ENCODE results near the gene TMOD2.

TMOD2 gene

DNA sequence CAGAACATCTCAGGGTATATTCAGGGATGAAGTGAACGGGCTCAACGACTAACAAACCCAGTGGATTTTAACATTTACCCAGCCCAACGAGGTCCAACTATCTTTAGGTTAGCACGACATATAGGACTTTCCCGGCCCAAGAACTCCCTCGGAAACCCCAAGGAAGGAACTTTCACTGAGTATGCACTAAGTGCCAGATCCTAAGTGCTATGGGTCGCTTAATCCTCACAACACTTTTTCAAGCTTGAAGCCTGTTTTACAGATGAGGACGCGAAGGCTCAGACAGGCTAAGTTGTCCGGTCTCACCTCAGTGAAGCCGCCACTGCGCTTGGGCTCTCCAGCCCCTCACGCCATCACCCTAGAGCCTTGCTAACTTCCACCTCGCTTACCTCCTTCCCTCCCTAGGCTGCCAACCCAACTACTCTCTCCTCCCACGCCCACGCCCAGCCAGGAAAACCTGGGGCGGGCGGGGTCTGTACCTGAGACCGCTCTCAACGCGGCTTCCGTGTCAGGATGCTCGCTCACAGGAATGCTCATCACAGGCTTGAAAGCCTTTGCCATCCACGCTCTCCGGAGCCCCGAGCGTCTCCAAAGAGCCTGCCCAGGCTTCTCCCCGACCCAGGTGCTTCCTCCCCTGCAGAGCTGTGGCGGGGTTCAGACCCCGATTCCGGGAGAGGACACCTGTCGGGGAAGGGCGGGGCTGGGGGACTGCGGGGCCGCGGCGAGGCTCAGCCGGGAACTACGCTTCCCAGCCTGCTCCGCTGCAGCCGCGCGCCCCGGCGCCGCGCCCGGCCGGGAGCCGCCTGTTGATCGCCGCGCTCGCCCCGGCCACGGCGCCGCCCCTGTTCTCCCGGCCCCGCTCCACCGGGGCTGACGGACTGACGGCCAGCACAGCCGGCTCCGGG, at the start of gene TMOD2:
TMOD2 (plus strand) TSS at position 806 of the 905 bp plus-strand sequence. CDS start 14,845 bp downstream, outside the sequence.
- DNase-seq (ENCODE audit: low read depth): no peak

DNA sequence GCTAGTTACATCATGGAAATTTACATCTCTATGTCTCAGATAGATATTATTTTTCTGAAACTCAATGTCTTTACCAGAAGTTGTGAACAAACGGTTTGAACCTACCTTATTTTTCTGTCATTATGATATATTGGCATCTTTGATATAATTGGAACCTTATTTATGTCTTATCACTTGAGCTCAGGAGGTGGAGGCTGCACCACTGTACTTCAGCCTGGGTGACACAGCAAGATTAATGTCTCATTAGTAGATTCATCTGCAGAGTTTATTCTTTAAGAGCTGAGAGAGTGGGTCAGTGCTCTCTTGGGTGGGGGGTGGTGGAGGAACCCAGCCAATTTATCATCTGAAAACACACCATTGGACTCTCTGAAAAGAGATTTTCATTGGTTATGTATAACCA, 48.7 kb upstream of the TMOD2 start:
- no peak for DNase-seq (ENCODE audit: low read depth)

DNA sequence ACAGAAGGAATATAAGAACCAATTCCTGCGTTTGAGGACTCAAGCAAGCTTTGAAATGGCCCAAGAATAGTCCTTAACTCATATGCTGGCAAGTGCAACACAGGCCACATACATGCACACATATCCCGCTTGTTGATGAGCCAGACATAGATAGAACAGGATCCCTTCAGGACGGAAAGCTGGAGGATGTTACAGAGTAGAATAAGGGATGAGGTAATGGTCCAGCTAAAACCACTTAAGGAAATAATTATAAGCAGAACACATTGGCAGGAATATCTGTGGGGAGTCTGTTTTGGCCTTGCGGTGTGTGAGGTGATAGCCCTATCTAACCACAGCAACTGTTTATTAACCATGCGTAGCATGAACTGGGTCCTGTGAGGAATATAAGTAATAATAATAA, 45.1 kb upstream of the TMOD2 start:
- no peak for DNase-seq (ENCODE audit: low read depth)

DNA sequence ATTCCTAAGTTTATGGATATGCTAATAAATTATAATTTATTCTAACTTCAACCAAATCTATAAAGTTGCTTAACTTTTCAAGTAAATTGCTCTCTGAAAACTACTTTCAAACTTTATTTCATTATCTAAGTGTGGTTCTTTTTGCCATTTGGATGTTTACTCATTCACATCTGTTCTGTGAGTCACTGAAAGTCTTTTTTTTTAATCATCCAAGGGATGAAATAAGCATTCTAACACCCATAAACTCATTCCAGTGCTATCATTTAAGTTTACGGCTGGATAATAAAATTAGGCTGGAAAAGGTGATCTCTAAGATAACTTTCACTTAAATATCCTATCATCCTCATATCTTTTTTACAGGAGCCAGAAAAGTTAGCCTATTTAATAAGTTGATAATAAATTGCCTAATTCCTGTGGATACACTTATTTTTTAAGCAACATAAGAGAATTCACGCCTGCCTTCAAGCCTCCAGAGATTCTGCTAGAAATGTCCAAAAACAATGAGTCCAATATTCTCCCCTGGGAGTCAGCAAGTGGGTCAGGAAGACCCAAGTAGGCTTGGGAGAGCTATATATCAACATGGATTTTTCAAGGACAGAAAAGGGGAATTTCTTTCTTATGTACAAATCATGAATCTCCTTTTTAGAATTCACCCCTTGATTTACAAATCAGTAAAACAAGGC, 44.3 kb upstream of the TMOD2 start:
- DNase-seq (ENCODE audit: low read depth): no peak

DNA sequence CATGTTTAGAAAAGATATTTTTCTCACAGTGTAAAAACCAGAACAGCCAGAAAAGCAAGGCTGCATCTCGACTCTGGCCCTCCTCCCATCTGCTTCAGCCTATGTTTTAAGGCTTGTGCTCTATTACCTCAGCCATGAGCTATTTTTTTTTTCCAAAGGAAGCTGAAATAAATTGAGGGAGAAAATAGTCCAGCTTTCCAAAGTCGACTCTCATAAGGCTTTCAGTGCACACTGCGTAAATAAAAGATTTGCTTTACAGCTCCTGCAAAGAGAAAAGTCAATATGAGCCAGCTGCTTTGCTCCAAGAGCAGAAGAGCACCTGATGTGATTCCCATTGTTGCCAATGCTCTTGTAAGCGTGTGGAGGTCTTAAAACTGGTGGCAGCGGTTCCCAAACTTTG, 43.4 kb upstream of the TMOD2 start:
- no peak for DNase-seq (ENCODE audit: low read depth)

DNA sequence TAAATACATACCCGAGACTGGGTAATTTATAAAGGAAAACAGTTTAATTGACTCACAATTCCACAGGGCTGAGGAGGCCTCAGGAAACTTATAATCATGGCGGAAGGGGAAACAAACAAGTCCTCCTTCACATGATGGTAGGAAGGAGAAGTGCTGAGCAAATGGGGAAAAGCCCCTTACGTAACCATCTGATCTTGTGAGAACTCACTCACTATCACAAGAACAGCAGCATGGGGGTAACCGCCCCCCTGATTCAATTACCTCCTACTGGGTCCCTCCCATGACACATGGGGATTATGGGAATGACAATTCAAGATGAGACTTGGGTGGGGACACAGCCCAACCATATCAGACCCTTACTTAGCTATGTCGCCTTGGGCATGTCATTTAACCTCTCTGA, 42.4 kb upstream of the TMOD2 start:
- DNase-seq (ENCODE audit: low read depth): no peak

DNA sequence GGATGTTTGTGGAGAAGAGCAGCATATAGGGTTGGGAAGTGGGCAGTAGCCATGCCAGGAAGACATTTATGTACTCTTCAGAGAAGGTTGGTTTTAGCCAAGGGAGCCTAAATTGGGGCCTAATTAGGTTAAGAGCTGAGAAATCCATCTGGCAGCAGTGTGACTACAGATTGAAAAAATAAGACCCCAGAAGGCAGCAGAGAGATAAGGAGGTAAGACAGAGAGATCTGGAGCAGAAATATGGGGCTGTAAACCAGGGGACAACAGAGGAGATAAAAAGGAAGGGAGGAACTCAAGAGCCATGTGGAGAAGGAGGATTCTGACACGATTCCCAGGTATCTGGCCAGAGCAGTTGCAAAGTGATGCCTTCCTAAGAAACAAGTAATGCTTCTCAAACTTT, 37.2 kb upstream of the TMOD2 start:
- no peak for DNase-seq (ENCODE audit: low read depth)

DNA sequence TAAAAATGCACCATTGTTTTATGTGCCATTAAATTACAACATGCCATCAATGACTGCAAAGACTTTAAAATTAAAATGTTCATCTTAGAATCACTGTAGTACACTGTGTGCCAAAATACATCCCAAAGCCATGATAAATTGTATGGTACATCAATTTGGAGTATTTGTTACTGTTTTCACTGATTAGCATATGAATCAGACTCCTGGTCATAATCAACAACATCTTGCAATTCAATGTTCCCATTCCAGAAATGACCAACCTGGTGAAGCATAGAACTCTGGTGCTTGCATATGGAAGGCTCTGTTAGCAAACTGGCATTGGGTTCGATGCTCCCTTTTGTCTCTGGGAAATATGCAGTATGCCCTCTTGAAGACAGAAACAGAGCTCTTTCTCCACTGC, 36.5 kb upstream of the TMOD2 start:
- DNase-seq (ENCODE audit: low read depth): no peak

DNA sequence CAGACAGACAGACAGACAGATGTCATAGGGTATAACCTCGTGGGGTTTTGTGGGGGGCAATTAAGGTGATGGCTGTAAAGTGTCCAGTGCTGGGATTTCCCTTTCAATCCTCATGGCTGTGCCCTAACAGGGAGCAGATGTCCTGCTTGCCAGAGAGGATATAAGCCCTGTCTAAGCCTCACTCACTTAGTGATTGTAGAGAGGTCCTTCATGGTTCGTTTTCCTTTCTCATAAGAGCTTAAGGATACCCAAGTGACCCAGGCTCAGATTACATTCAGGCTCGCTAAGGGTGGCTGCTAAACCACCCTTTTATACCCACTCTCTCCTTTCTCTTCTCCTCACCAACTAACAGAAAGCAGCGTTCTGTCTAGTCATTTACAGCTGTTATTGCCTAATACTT, 33.2 kb upstream of the TMOD2 start:
- no peak for DNase-seq (ENCODE audit: low read depth)

DNA sequence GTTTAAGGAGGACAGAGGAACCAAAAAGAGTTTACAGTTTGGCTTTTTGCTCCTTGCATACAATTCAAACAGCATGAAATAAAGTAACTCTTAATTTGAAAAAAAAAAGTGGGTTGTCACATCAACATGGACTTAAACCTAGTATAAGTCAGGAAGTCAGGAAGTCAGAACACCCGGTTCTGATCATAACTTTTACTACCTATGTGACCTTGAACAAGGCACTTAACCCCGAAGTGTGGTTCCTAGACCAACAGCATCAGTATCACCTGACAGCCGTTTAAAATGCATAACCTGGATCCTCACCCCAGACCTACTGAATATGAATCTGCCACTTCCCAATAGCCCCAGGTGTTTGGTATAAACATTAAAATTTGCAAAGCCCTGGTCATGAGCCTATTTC, 32.7 kb upstream of the TMOD2 start:
- DNase-seq (ENCODE audit: low read depth): no peak

DNA sequence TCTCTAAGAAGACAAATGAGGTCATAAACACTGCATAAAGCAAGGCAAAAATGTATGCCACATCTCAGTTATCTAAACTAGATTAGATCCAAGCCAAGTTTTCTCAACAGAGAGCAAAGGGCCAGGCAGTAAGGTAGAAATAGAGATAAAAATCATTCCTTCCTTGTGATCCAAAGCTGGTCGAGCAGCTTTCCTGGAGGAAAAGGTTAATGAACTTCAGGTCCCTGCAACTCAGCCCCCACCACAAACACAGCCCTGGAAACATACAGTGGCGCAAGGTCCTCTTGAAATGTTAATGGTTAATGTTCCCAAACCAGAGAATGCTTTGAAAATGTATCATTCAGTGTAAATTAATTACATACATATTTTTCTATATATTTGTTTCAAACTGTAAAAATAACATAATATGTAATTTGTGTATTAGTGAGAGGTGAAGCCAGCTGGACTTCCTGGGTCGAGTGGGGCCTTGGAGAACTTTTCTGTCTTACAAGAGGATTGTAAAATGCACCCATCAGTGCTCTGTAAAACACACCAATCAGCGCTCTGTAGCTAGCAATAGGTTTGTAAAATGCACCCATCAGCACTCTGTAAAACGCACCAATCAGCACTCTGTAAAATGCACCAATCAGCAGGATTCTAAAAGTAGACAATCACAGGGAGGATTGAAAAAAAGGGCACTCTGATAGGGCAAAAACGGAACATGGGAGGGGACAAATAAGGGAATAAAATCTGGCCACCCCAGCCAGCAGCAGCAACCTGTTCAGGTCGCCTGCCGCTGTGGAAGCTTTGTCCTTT, 31.0 kb upstream of the TMOD2 start:
- DNase-seq (ENCODE audit: low read depth): no peak

DNA sequence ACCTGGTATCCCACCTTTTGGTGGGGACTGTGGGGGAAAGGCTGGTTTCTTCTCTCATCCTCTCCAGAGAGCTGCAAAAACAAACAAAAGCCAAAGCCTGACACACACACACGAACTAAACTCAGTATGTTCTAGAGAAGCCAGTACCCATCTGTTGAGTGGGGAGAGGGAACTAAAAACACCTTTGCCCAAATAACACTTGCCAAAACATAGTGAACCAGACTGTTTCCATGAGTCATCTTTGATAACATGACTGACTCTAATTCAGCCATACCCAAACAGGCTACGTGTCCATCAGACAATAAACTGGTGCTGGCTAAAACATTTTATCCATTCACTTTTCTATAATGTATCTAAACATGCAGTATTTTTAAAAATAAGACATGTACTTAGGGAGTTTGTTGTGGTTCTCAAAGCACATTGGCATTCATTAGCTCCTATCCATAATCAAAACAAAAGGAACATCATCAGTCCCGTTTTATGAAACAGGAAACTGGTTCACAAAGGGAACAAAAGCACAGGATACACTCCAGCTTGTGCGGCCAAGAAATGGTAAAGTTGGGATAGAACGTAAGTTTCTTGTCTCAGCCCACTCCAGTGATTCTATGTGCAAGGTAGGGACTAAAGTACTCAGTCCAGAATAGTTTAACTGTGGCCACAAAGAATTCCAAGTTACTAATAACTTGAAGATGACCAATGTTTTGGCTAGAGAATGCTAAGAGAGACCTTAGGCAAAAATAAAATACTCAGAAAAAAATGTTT, 30.0 kb upstream of the TMOD2 start:
- no peak for DNase-seq (ENCODE audit: low read depth)

DNA sequence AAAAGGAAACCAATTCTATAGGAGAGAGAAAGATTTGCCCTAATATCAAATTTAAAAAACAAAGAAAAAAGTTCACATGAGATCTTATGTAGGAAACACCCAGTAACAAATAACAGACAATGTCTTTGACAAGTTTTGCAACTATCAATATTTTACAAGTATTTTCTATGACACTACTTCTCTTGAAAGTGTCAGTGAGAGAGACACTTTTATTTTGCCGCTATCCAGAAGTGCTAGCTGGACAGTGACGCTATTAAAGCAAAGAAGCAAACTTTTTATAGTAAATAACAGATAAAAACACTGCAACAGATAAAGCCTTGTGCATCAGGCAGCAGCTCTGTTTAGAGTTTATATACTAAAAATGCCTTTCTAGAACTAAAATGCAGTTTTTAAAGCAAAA, 27.2 kb upstream of the TMOD2 start:
- no peak for DNase-seq (ENCODE audit: low read depth)

DNA sequence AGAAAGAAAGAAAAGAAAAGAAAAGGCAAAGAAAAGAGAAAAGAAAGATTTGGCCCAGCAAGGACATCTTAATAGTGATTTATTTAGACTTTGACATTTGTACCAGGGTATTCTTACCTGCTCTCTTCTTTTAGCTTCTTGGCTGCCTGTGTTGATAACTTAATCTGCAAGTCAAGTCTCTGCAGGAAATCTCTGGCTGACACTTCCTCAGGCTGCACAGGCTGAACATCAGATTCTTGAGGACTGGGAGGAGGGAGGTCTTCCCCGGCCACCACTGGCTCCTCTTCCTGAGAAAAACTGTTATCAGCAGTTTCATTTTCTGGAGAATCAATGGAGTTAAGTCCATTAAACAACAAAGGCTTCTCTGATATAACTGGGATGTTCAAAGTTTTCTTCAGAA, 26.7 kb upstream of the TMOD2 start:
- DNase-seq (ENCODE audit: low read depth): no peak

DNA sequence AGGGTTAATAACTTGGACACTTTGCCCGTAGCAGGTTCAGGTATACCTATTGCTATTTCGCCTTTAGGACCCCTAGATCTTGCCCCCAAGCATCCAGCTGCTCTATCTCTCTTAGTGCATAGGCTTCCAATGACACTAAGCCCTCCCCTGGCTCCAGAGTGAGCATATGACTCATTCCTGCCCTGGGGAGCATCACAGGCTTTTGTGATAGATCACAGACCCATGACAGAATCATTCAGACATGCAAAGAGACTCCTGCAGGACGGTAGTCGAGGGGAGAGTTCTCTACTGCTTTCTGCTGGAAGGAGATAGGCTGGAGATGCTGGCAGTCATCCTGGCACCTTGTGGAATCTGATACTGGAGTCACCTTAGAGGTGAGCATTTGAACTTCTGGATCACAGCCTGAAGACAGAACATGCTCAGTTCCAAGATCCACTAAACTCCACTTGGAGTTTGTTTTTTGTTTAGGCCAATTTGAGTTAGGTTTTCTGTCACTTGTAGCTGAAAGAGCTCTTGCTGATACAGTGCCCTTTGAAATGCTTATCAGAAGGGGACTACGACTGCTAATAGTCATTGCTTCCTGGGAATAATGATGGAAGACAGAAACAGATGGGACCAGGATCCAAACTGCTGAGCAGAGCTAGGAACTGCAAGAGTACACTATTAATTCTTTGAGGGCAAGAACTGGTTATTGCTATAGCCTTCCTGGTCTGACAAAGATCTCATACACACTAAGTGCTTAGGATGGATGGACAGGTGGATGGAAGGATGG, 24.9 kb upstream of the TMOD2 start:
- peak; percentile 49 for DNase-seq (ENCODE audit: low read depth)

DNA sequence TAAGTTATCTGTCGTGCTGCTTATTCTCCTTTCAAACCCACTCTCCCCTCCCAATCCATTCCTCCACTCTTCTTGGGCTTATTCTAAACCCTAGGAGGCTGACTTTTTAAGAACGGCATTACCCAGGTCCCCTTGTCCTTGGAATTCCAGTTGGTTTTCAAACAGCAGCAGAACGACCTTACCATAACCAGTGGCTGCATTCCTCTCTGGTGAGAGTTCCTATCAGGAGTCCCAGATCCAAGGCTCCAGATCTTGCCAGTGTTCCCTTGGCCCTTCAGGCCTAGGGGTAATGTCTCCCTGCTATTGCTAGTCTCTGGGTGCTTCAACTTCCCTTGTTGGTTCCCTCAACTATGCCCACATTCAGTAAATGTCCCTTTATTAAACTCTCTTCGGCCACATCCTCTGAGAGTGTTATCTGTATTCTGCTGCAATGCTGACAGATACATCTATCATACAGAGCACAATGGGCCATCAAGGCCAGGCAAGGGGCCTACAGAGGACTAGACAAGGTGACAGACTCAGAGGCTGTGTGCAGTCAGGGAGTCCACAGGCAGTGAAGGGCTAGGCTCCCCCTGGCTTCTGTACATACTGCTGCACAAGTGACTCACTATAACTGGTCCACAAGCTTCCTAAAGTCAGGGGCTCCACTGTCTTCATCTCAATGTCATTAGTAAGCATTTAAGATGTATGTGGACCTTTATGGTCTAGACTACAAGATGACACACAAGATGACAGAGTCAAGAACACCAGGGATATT, 24.1 kb upstream of the TMOD2 start:
- no peak for DNase-seq (ENCODE audit: low read depth)

DNA sequence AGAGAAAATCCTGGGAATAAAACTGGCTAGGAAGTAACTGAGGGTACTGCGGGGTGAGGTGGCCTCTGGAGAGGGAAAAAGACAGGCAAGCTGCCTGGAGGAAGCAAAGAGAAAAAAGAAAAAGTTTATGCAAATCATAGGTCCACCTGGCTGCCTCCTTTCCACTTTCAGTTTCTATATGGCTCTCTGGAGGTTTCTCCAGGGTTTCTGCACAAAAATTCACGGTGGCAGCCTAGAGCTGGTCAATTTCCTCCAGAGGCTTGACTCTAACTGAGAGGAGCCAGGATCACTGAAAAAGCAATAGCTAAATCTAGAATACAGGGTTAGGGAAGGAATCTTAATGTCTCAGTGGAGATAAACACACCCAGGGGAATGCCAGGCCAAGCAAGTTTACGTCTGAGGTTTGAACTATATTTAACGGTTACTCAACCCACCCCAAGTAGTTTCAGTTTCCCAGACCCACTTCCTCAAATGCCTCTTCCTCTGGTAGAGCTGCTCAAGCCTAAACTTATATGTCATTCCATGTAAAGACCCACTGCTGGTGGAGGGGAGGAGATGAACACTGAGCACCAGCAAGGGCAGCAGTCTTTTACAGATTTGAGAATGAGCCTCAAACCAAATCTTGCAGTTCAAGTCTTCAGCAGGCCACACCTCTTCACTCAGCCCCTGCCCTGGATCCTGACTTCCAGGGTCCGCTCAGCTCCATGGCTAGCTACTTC, 19.7 kb upstream of the TMOD2 start:
- no peak for DNase-seq (ENCODE audit: low read depth)

DNA sequence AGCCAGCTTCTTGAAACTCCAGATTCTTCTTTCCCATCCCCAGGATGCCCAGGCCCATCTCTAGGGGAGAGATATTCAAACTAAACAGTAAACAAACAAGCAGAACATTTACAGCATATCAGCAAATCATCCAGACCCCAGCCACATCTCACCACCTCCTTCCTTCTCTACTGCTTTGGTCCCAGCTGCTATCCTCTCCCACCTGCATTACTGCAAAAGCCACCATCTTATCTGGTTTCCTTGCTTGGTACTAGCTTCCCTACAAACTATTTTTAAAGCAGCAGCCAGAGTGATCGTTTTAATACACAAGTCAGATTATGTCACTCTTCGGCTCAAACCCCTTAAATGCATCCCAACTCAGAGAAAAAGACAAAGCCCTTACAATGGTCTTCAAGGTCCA, 18.8 kb upstream of the TMOD2 start:
- DNase-seq (ENCODE audit: low read depth): no peak

DNA sequence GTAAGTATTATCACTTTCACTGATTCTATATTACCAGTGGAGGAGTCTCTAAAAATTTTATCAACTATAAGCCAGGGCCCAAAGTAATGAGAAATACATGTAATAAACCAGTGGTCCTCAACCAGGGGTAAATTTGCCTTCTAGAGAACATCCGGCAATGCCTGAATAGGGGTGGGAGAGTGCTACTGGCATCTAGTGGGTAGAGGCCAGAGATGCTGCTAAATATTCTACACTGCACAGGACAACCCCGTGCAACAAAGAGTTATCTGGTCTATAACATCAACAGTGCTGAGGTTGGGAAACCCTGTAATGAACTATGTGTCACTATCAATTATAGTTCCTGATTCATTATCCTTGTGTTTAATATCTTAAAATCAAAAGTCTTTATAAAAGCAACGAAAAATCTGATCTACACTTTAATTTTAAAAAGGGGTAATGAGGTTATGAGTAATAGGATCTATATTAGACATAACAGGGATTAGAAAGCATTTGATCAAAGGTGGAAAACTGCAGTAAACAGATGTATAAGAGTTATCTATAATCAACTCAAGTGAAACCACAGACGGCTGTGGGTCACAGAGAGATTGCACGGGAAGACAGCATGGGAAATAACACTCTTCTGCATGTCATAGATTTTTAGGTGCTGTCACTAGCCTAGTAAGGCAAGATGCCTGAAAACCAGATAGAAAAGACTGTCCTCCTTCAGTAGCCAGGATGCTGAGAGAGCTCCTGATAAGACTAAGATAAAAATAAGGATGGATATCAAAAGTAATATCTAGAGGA, 16.0 kb upstream of the TMOD2 start:
- DNase-seq (ENCODE audit: low read depth): no peak

All from stimulated activated CD4-positive, alpha-beta T cell treated with anti-CD3 and anti-CD28 coated beads, Interleukin-2, amount 100 ng/mL, for 4 hours (primary cell).